ENCODE data around the gene NPAS2.

DNA sequence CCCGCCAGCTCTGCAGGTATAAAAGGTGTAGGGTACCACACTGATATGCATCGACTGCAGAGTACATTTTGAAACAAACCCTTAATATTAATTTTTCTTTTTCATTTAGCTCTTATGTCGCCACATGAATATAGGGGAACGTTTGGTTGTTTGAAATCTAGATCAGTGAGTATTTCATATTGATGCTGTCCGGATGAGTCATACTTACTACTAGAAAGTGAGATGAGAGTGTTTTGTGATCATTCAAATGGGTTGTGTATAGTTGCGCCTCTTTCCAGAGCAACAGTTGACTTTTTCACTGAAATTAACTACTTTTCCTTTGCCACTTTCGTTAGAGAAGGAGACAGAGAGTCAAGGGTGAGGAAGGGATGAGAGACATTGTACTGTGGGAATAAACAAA, 24.6 kb downstream of the NPAS2 start:
- no peak for TF ChIP-seq FOXA1 (IDR thresholded peaks at IDR 0.05)
- TF ChIP-seq FOXM1 (IDR thresholded peaks at IDR 0.05; ENCODE audit: borderline replicate concordance): no peak

Measured in HEK293T (cell line).